ENCODE measurements around the gene CDSN.
A peak's percentile ranks its signal among the peaks of the same experiment; 100 is the strongest.

- TF ChIP-seq POLR2A (IDR thresholded peaks at IDR 0.05; ENCODE audit: low read depth, low read length): no peak
- peak; percentile 80 to 89 for TF ChIP-seq CTCF (IDR thresholded peaks at IDR 0.05; ENCODE audit: extremely low read depth in 1 of 2, insufficient read depth in 1 of 2, low read depth in 1 of 2, low read length in 2 of 2)
These were observed 7.9 kb upstream of the CDSN start for GRCh38 chr6:31128093-31128676.
